ENCODE data around the gene NTM.
"Not testable (repeated sequence)": the region's sequence is repeated elsewhere in the genome, so short reads cannot be mapped to it uniquely, and the experiment has no call there.

DNA sequence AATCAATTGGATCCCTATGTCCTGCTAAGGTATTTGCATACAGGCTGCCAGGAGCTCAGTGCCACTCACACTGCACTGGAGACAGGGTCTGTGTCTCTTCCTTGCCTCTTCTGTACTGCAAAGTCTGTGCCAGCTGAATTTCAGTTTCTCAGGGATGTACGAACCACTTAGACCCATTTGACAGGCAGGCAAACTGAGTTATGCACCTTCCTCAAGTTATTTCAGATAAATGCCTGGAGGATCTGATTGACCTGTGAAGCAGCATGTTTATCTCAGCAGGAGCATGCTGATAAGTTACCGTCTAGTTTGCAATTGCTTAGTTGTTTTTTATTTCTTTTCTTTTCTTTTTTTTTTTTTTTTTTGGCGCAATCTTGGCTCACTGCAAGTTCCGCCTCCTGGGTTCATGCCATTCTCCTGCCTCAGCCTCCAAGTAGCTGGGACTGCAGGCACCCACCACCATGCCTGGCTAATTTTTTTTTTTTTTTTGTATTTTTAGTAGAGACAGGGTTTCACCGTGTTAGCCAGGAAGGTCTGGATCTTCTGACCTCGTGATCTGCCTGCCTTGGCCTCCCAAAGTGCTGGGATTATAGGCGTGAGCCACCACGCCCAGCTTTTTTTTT is 54.0 kb downstream of the NTM start:
- TF ChIP-seq, protein P1, sequence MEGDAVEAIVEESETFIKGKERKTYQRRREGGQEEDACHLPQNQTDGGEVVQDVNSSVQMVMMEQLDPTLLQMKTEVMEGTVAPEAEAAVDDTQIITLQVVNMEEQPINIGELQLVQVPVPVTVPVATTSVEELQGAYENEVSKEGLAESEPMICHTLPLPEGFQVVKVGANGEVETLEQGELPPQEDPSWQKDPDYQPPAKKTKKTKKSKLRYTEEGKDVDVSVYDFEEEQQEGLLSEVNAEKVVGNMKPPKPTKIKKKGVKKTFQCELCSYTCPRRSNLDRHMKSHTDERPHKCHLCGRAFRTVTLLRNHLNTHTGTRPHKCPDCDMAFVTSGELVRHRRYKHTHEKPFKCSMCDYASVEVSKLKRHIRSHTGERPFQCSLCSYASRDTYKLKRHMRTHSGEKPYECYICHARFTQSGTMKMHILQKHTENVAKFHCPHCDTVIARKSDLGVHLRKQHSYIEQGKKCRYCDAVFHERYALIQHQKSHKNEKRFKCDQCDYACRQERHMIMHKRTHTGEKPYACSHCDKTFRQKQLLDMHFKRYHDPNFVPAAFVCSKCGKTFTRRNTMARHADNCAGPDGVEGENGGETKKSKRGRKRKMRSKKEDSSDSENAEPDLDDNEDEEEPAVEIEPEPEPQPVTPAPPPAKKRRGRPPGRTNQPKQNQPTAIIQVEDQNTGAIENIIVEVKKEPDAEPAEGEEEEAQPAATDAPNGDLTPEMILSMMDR (IDR thresholded peaks at IDR 0.05) = not testable (repeated sequence)
- TF ChIP-seq POLR2A (IDR thresholded peaks at IDR 0.05) = not testable (repeated sequence)

All from uterus (tissue), 2 donors.